ENCODE measurements around the gene ANAPC10.

The ANAPC10 gene

DNA sequence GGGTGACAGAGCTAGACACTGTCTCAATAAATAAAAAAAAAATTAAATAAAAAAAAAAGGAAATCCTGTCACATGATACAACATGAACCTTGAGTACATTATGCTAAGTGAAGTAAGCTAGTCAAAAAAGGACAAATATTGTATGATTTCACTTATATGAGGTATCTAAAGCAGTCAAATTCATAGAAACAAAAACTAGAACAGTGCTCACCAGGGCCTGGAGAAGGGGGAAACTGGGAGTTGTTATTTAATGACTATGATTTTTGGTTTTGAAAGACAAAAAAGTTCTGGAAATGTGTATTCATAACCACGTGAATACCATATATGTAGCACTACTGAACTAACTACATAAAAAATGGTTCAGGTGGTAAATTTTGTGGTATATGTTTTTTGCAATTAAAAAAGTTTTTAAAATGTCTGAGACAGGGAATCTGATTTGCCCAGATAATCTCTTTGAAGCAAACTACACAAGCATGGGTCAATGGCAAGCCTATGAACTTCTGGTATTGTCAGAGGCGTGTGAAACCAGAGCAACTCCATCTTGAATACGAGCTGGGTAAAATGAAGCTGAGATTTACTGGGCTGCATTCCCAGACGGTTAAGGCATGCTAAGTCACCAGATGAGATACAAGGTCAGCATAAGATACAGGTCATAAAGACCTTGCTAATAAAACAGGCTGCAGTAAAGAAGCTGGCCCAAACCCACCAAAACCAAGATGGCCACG, 42.3 kb downstream of the ANAPC10 start:
- DNase-seq, result no peak
- TF ChIP-seq GATA1 (IDR thresholded peaks at IDR 0.05; ENCODE audit: low read depth, low read length) (no peak), POLR2A (IDR thresholded peaks at IDR 0.05; ENCODE audit: low read length) (no peak)

DNA sequence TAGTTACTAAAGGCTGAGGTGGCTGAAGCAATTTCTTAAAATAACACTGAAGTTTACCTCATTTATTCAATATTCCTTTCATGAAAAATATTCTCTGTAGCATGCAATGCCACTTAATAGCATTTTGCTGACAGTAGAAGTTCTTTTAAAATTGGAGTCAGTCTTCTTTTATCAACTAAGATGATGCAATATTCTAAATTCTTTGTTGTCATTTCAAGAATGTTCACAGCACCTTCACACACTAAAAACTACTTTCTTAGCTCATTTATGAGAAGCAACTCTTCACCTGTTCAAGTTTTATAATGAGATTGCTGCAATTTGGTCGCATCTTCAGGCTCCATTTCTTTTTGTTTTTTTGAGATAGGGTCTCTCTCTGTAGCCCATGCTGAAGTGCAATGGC, 48.8 kb downstream of the ANAPC10 start:
- TF ChIP-seq GATA1 (IDR thresholded peaks at IDR 0.05; ENCODE audit: low read depth, low read length), result no peak
- no peak for TF ChIP-seq POLR2A (IDR thresholded peaks at IDR 0.05; ENCODE audit: low read length)
- no peak for DNase-seq

GRCh38 chr4:145048817-145049216, 49.2 kb downstream of the ANAPC10 start:
- no peak for DNase-seq
- TF ChIP-seq GATA1 (IDR thresholded peaks at IDR 0.05; ENCODE audit: low read depth, low read length), result no peak
- TF ChIP-seq POLR2A (IDR thresholded peaks at IDR 0.05; ENCODE audit: low read length), result no peak

DNA sequence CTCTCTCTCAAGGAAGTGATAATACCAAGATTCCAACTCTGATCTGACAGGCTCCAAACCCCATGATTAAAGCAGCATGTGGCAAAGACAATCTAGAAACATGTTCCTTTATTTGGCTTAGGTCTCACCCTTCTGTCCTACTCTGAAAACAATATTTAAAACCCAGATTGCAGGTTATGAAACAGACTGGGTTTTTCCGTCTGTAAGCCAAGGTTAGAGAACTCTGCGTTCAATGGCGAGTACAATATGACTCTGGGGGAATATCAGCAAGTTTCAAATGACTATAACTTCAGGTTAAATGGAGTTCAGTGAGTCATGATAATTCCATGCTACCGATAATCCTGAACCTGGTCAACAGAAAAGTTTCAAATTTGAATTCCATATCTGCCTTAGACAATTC, 50.8 kb downstream of the ANAPC10 start:
- TF ChIP-seq GATA1 (IDR thresholded peaks at IDR 0.05; ENCODE audit: low read depth, low read length), result no peak
- TF ChIP-seq POLR2A (IDR thresholded peaks at IDR 0.05; ENCODE audit: low read length), result no peak

GRCh38 chr4:145045180-145045579, 52.8 kb downstream of the ANAPC10 start:
- DNase-seq, result no peak
- no peak for TF ChIP-seq POLR2A (IDR thresholded peaks at IDR 0.05; ENCODE audit: low read length)
- no peak for TF ChIP-seq GATA1 (IDR thresholded peaks at IDR 0.05; ENCODE audit: low read depth, low read length)

More for the DNA sequence above, 50.8 kb downstream of the ANAPC10 start:
- DNase-seq, result no peak

- no peak for DNase-seq
- TF ChIP-seq POLR2A (IDR thresholded peaks at IDR 0.05; ENCODE audit: low read length) (no peak), GATA1 (IDR thresholded peaks at IDR 0.05; ENCODE audit: low read depth, low read length) (no peak)
Observed at GRCh38 chr4:145044341-145044740, 53.7 kb downstream of the ANAPC10 start.

DNA sequence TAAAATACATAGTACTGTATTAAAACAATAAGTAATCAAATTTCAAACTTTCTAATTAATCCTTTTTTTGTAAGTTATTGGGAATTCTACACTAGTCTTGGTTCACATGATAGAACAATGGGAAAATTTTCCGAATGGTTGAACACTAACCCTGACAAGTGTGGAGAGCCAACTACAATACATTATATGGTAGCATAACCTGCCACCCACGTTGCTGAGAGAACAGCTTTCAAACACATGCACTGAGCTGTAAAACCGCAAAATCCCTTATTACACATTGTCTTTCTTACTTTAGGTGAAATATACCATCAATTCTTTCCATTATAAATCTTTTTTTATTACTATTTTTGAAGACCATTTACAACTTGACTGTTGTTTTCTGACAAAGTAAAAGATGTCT, 54.7 kb downstream of the ANAPC10 start:
- TF ChIP-seq POLR2A (IDR thresholded peaks at IDR 0.05; ENCODE audit: low read length), result no peak
- TF ChIP-seq GATA1 (IDR thresholded peaks at IDR 0.05; ENCODE audit: low read depth, low read length), result no peak
- DNase-seq, result no peak

GRCh38 chr4:145042601-145043285, 55.3 kb downstream of the ANAPC10 start:
- no peak for DNase-seq
- TF ChIP-seq GATA1 (IDR thresholded peaks at IDR 0.05; ENCODE audit: low read depth, low read length) (no peak), POLR2A (IDR thresholded peaks at IDR 0.05; ENCODE audit: low read length) (no peak)

DNA sequence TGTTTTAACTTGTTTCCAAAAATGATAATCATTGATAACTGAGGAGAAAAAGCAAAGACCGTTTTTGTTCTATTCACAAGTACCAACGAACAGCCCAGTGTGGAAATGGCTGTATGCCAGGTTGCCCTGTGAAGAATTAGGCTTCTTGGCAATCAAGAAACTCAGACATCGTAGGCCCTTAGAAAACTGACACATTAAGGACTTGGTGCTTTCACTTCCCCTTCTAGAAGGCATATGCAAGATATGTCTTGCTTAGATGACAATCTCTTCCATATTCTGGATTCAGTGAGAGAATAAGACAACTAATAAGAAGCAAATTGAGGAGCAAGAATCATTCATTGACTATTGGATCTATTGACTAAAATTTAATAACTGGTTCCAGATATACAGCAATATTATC, 56.6 kb downstream of the ANAPC10 start:
- DNase-seq, result peak; percentile 8 to 21
- TF ChIP-seq POLR2A (IDR thresholded peaks at IDR 0.05; ENCODE audit: low read length) (no peak), GATA1 (IDR thresholded peaks at IDR 0.05; ENCODE audit: low read depth, low read length) (no peak)

- DNase-seq, result no peak
- TF ChIP-seq POLR2A (IDR thresholded peaks at IDR 0.05; ENCODE audit: low read length) (no peak), GATA1 (IDR thresholded peaks at IDR 0.05; ENCODE audit: low read depth, low read length) (no peak)
Observed at GRCh38 chr4:145035494-145036136, 62.4 kb downstream of the ANAPC10 start.

DNA sequence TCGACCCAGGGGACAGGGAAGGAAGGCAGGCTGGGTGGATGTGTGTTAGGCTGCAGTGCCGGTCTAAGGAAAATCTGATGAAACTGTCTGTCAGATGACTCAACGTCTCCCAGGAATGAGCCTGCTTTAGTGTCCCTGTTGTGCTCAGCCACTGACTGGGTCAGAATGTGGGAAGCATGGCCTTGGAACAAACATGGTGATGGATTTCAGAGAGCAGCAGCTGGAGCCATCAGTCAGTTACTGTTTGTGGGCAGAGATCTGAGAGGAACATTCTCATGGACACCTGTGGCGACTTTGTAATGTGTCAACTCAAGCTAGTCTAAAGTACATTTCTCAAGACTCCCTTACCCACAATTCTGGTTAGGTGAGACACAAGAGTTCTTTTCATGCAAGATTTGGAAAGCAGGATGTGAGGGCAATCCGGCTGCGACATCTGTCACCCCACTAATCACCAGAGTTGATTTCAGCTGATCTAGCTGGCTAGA, 63.2 kb downstream of the ANAPC10 start:
- TF ChIP-seq POLR2A (IDR thresholded peaks at IDR 0.05; ENCODE audit: low read length) (no peak), GATA1 (IDR thresholded peaks at IDR 0.05; ENCODE audit: low read depth, low read length) (no peak)
- DNase-seq, result no peak

GRCh38 chr4:145019346-145019745, 78.7 kb downstream of the ANAPC10 start:
- TF ChIP-seq POLR2A (IDR thresholded peaks at IDR 0.05; ENCODE audit: low read length) (no peak), GATA1 (IDR thresholded peaks at IDR 0.05; ENCODE audit: low read depth, low read length) (no peak)

GRCh38 chr4:145014365-145014764, 83.6 kb downstream of the ANAPC10 start:
- DNase-seq, result no peak
- TF ChIP-seq GATA1 (IDR thresholded peaks at IDR 0.05; ENCODE audit: low read depth, low read length) (no peak), POLR2A (IDR thresholded peaks at IDR 0.05; ENCODE audit: low read length) (no peak)

More at GRCh38 chr4:145019346-145019745, 78.7 kb downstream of the ANAPC10 start:
- DNase-seq, result no peak

DNA sequence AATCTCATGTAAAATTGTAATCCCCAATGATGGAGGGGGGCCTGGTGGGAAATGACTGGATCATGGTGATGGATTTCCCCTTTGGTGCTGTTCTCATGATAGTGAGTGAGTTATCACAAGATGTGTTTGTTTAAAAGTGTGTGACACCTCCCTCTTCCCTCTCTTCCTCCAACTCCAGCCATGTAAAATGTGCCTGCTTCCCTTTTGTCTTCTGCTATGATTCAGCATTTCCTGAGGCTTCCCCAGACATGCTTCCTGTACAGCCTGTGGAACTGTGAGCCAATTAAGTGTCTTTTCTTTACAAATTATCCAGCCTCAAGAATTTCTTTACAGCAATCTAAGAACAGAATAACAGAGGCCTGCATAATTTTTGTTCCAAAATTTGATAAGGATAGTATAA, 85.2 kb downstream of the ANAPC10 start:
- TF ChIP-seq GATA1 (IDR thresholded peaks at IDR 0.05; ENCODE audit: low read depth, low read length) (no peak), POLR2A (IDR thresholded peaks at IDR 0.05; ENCODE audit: low read length) (no peak)
- DNase-seq, result no peak

All from erythroblast (primary cell).